SJSA1 (cell line): ENCODE data around the gene BEST1. TPM values are rescaled to one million over a fixed set of nuclear protein-coding genes. Genes with fewer than 3 reads are reported as not detected.

Experiments used
- DNase-seq, 2 experiments: peaks; one replicate each; pipeline ENCODE4 v3.0.0-alpha.2; 2015 to 2020; ENCODE audit warnings: low spot score in 2 of 2, low read depth in 1 of 2
- H3K27ac ChIP-seq: fragments of 250-450 bp; sonication (Bioruptor Pico); 2 replicates; pipeline ENCODE4 v1.5.1; 2020; ENCODE audit warnings: mild to moderate bottlenecking, moderate library complexity
- H3K27me3 ChIP-seq: fragments of 250-450 bp; sonication (Bioruptor Pico); replicated peaks from 2 replicates; pipeline ENCODE4 v1.5.1; 2020; ENCODE audit warnings: mild to moderate bottlenecking, moderate library complexity
- H3K36me3 ChIP-seq: fragments of 250-450 bp; sonication (Bioruptor Pico); 2 replicates; pipeline ENCODE4 v1.5.1; 2020; ENCODE audit warnings: mild to moderate bottlenecking
- H3K4me1 ChIP-seq: fragments of 250-450 bp; sonication (Bioruptor Pico); replicated peaks from 2 replicates; pipeline ENCODE4 v1.6.1; 2021; ENCODE audit warnings: mild to moderate bottlenecking
- H3K4me3 ChIP-seq: fragments of 250-450 bp; sonication (Bioruptor Pico); 2 replicates; pipeline ENCODE4 v1.5.1; 2020; ENCODE audit warnings: mild to moderate bottlenecking
- H3K9me3 ChIP-seq: fragments of 250-450 bp; sonication (Bioruptor Pico); replicated peaks from 2 replicates; pipeline ENCODE4 v1.5.1; 2020; ENCODE audit warnings: mild to moderate bottlenecking
- total RNA-seq: library from RNA; depleted of rRNA; stranded (reverse); fragments of >200 nt; shearing (Covaris generic); gene quantifications from 2 replicates; pipeline ENCODE4 v1.2.3, GENCODE V29; 2014; rRNA removed

The BEST1 gene
- 0.74 TPM in 1 of 2 replicates, not detected in the other for total RNA-seq

- Histone ChIP-seq H3K27me3 (no peaks in the 10 kb centered on the region), H3K4me1 (peaks cover 22% of the 10 kb centered on the region), H3K9me3 (no peaks in the 10 kb centered on the region), H3K27ac (peak within 1 kb of the TSS; percentile 43), H3K36me3 (no peaks in the 10 kb centered on the region), H3K4me3 (no peak within 1 kb of the TSS)
- peak in 1 of 2 experiments; percentile 36 for DNase-seq
These were observed at the start of gene BEST1 for GRCh38 chr11:61950035-61950547. Gene BEST1 (plus strand): TSS chr11:61950351. CDS start chr11:61951807, 1,456 bp downstream.

- DNase-seq, result no peak
- Histone ChIP-seq H3K27ac (no peak overlapping the region), H3K4me1 (no peaks in the 10 kb centered on the region; the same call in 1 of the 2 replicates), H3K36me3 (no peaks in the 10 kb centered on the region; the same call in 1 of the 2 replicates), H3K9me3 (no peaks in the 10 kb centered on the region), H3K27me3 (no peaks in the 10 kb centered on the region), H3K4me3 (no peak overlapping the region)
These were observed 48.8 kb upstream of the BEST1 start for GRCh38 chr11:61901397-61901796.

GRCh38 chr11:61902313-61902712 is 47.8 kb upstream of the BEST1 start:
- no peak for DNase-seq
- Histone ChIP-seq H3K4me3 (no peak overlapping the region), H3K9me3 (no peaks in the 10 kb centered on the region), H3K4me1 (no peaks in the 10 kb centered on the region; the same call in 1 of the 2 replicates), H3K27ac (no peak overlapping the region), H3K27me3 (no peaks in the 10 kb centered on the region), H3K36me3 (no peaks in the 10 kb centered on the region; the same call in 1 of the 2 replicates)

DNA sequence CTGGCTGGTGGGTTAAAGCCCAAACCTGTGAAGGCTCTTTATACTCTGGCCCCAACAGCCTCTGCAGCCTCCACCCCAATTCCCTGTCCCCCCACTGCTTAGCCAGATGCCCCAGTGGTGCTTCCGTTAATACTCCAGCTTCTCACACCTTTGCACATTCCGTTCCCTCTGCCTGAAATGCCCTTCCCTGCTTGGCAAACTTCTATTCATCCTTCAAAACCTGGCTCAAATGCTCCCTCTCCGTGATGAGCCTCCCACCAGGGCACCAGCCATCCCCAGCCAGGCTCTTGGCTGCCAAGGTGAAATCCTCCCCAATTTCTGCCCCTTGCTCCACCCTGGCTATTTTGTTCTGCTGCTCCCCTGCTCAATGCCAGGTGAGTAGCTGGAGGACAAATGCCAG is 46.3 kb upstream of the BEST1 start:
- no peak overlapping the region for H3K27ac ChIP-seq
- H3K4me3 ChIP-seq, result no peak overlapping the region
- no peaks in the 10 kb centered on the region for H3K27me3 ChIP-seq
- H3K9me3 ChIP-seq, result no peaks in the 10 kb centered on the region
- DNase-seq, result no peak
- no peaks in the 10 kb centered on the region; the same call in 1 of the 2 replicates for H3K4me1 ChIP-seq
- no peaks in the 10 kb centered on the region; the same call in 1 of the 2 replicates for H3K36me3 ChIP-seq

DNA sequence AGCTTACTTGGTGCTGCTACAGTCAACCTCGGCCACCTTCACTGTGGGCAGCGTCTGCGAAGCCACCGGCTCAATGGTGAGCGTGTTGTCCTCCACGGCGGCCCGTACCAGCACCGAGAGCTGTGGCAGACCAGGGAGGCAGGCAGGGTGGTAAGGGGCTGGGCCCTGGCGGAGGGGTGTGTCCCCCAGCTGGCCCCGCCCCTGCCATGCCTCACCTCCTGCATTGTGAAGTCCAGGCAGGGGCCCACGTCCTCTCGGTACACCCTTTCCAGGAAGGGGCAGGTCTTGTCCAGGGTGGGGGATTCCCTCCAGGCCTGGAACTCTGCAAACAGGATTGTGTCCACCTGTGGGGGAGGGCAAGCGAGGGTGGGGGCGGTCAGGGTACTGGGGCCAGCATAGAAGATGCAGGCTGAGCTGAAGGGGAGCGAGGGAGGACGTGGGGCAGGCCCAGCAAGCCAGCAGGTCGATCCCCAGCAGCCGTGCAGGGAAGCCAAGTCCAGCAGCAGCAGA is 45.6 kb upstream of the BEST1 start:
- no peak for DNase-seq
- no peak overlapping the region for H3K27ac ChIP-seq
- no peaks in the 10 kb centered on the region; the same call in 1 of the 2 replicates for H3K36me3 ChIP-seq
- no peaks in the 10 kb centered on the region for H3K9me3 ChIP-seq
- no peak overlapping the region for H3K4me3 ChIP-seq
- no peaks in the 10 kb centered on the region for H3K4me1 ChIP-seq
- H3K27me3 ChIP-seq, result no peaks in the 10 kb centered on the region

GRCh38 chr11:61905067-61905696 is 45.0 kb upstream of the BEST1 start:
- H3K36me3 ChIP-seq, result no peaks in the 10 kb centered on the region; the same call in 1 of the 2 replicates
- no peaks in the 10 kb centered on the region for H3K9me3 ChIP-seq
- no peak for DNase-seq
- H3K27ac ChIP-seq, result no peak overlapping the region
- H3K4me1 ChIP-seq, result no peaks in the 10 kb centered on the region
- no peaks in the 10 kb centered on the region for H3K27me3 ChIP-seq
- no peak overlapping the region for H3K4me3 ChIP-seq

DNA sequence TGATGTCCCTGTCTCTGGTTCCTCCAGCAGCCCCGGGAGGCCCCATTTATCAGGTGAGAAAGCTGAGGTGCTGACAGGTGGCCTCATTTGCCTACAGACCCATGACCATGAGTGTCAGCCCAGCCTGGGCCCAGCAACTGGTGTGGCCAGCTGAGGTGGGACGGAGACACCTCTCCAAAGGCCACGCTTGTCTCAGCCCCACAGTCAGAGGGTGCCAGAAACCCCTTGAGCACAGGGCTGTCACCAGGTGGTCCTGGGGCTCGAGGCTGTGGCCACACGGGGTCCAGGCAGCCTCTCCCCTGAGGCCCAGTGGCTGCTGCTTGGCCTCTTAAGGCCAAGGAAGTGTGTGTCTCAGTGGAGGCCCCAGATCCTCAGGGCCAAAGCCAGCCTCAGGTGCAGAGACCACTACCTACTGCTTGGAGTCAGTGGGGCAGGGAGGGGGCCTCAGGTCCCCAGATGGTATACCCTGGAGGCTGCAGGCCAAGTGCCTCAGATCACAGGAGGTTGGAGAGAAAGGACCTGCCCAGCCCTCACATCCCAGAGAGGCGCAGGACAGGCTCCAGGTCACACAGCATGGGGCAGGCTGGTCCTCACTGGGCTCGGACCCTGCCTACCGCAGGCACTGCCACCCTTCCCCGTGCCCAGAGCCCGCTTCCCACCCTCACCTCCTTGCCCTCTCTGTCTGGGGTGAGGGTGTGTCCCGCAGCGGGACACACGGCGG is 44.2 kb upstream of the BEST1 start:
- H3K36me3 ChIP-seq, result no peaks in the 10 kb centered on the region; the same call in 1 of the 2 replicates
- no peaks in the 10 kb centered on the region for H3K4me1 ChIP-seq
- DNase-seq, result no peak
- no peak overlapping the region for H3K4me3 ChIP-seq
- no peaks in the 10 kb centered on the region for H3K27me3 ChIP-seq
- no peak overlapping the region for H3K27ac ChIP-seq
- no peaks in the 10 kb centered on the region for H3K9me3 ChIP-seq

DNA sequence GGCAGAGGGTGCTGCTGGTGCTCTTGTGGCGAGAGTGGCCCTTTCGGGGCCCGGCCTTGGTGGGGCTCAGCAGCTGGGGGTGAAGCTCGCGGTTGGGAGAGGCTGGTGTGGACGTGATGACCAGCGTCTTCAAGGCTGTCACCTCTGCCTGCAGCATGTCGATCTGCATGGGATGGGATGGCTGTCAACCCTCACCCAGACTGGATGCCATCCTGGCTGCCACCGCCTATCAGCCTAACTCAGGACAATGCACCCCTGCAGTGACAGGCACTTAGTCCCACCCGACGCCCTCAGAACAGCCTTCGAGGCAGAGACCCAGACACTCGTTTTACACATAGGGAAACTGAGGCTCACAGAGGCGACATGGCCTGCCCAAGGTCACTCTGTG is 43.6 kb upstream of the BEST1 start:
- H3K4me1 ChIP-seq, result no peaks in the 10 kb centered on the region
- H3K27ac ChIP-seq, result no peak overlapping the region
- no peaks in the 10 kb centered on the region for H3K9me3 ChIP-seq
- no peak for DNase-seq
- H3K4me3 ChIP-seq, result no peak overlapping the region
- no peaks in the 10 kb centered on the region for H3K27me3 ChIP-seq
- H3K36me3 ChIP-seq, result no peaks in the 10 kb centered on the region; the same call in 1 of the 2 replicates

- Histone ChIP-seq H3K9me3 (no peaks in the 10 kb centered on the region), H3K36me3 (no peaks in the 10 kb centered on the region; the same call in 1 of the 2 replicates), H3K4me3 (no peak overlapping the region), H3K27me3 (no peaks in the 10 kb centered on the region), H3K27ac (no peak overlapping the region), H3K4me1 (no peaks in the 10 kb centered on the region)
- no peak for DNase-seq
These were observed 42.9 kb upstream of the BEST1 start for GRCh38 chr11:61907282-61907681.

GRCh38 chr11:61907871-61908729 is 42.1 kb upstream of the BEST1 start:
- Histone ChIP-seq H3K4me1 (no peaks in the 10 kb centered on the region), H3K27me3 (no peaks in the 10 kb centered on the region), H3K9me3 (no peaks in the 10 kb centered on the region), H3K27ac (no peak overlapping the region), H3K4me3 (no peak overlapping the region), H3K36me3 (no peaks in the 10 kb centered on the region; the same call in 1 of the 2 replicates)
- DNase-seq, result no peak

GRCh38 chr11:61908730-61909316 is 41.3 kb upstream of the BEST1 start:
- Histone ChIP-seq H3K4me1 (no peaks in the 10 kb centered on the region), H3K4me3 (no peak overlapping the region)

DNA sequence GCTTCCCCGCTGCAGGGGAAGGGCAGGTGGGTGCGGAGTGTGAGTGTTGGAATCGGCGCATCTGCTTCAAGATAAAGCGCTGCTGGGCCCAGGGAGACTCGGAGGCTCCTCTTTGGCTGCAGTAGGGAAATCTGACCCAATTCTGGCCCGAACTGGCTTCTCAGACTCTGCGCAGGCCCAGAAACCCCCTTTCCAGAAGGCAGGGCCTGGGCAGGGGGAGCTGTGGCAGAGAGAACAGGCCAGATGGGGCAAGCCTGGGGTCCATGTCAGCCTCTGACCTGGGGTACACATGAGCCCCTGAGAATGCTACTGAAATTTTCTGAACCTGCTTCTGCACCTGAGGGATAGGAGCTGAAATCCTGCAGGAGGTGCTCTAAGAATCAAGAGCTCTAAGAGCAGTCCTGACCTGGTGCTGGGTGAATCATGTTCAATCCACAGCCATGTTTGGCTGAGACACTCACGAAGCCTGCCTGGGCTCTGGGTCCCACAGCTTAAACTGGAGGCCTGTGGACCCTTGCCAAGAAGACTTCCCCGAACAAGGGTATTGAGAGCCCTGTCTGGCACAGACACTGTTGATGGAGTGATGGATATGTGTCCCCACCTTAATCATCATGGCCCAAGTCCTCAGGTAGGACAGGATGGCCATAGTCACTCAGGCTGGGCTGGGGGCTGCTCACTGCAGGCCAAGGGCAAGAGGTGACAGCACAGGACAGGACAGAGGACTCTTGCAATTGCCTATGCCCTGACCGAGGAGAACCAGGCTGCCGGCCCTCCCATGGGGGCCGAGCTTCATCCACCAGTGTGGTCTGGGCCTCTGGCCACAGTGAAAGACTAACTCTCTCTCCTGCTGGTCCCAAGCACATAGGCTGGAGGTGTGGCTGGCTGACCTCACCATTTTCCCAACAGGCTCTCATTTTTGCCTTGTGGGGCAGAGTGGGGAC is 39.7 kb upstream of the BEST1 start:
- no peak overlapping the region for H3K27ac ChIP-seq
- H3K4me3 ChIP-seq, result no peak overlapping the region
- no peaks in the 10 kb centered on the region for H3K36me3 ChIP-seq
- H3K9me3 ChIP-seq, result no peaks in the 10 kb centered on the region
- no peak for DNase-seq
- H3K4me1 ChIP-seq, result no peaks in the 10 kb centered on the region
- no peaks in the 10 kb centered on the region for H3K27me3 ChIP-seq

More at GRCh38 chr11:61908730-61909316, 41.3 kb upstream of the BEST1 start:
- no peaks in the 10 kb centered on the region; the same call in 1 of the 2 replicates for H3K36me3 ChIP-seq
- H3K27me3 ChIP-seq, result no peaks in the 10 kb centered on the region
- no peak for DNase-seq
- H3K27ac ChIP-seq, result no peak overlapping the region
- no peaks in the 10 kb centered on the region for H3K9me3 ChIP-seq
